Measurements from ENCODE around the gene PIAS4. TPM values are rescaled to one million over a fixed set of nuclear protein-coding genes. Genes with fewer than 3 reads are reported as not detected.

The PIAS4 gene
- total and polyA plus RNA-seq, 2 donors (not counting 3 experiments of a cell fraction or from before 2014, with no cell fraction given): 26.2 to 46.2 TPM

GRCh38 chr19:4012092-4012974, 4.8 kb downstream of the PIAS4 start:
- Histone ChIP-seq H4K20me1 (replicated peaks; ENCODE audit: control insufficient read depth, extremely low read depth, insufficient read depth, low read length) (no peaks in the 10 kb centered on the region), H3K9ac (replicated peaks; ENCODE audit: extremely low read depth, insufficient read depth, low read length) (no peak overlapping the region), H3K9me3 (replicated peaks; ENCODE audit: control insufficient read depth, insufficient read depth, low read length) (no peaks in the 10 kb centered on the region), H3K79me2 (ENCODE audit: control insufficient read depth, insufficient read depth, low read length) (peaks cover 43% of the 10 kb centered on the region), H3K4me2 (ENCODE audit: insufficient read depth, low read length) (no peak overlapping the region), H3K4me3 (replicated peaks in 1 of 3; ENCODE audit: insufficient read depth in 1 of 3, low read depth in 1 of 3, low read length in 3 of 3) (no peak overlapping the region), H2AFZ (ENCODE audit: low read depth, low read length) (no peak overlapping the region), H3K36me3 (ENCODE audit: control insufficient read depth in 2 of 2, extremely low read depth in 1 of 2, insufficient read depth in 2 of 2, low read length in 2 of 2) (peaks cover 2 to 39% of the 10 kb centered on the region in 2 experiments), H3K4me1 (ENCODE audit: control insufficient read depth, extremely low read depth, insufficient read depth, low read length) (peaks cover 9% of the 10 kb centered on the region), H3K9me1 (replicated peaks; ENCODE audit: control insufficient read depth, extremely low read depth, insufficient read depth, low read length) (no peaks in the 10 kb centered on the region), H3K27me3 (ENCODE audit: control insufficient read depth in 2 of 2, insufficient read depth in 2 of 2, low read length in 2 of 2) (no peaks in the 10 kb centered on the region), H3K27ac (ENCODE audit: insufficient read depth, low read depth, low read length) (no peak overlapping the region)
- ChIA-PET CTCF (no interaction called here), POLR2A (no interaction called here)
- no peak for TF ChIP-seq GATA2 (IDR thresholded peaks at IDR 0.05; ENCODE audit: insufficient read depth, insufficient read length, low read depth, low read length)
- no peak for TF ChIP-seq FOS (IDR thresholded peaks at IDR 0.05; ENCODE audit: borderline replicate concordance, insufficient read depth, low read length)
- no peak for TF ChIP-seq MAX (IDR thresholded peaks at IDR 0.05; ENCODE audit: insufficient read depth, insufficient read length)
- no peak for TF ChIP-seq POLR2A (IDR thresholded peaks at IDR 0.05; ENCODE audit: low read depth, low read length)
- no peak for TF ChIP-seq POLR2AphosphoS5 (IDR thresholded peaks at IDR 0.05; ENCODE audit: insufficient read depth, low read depth, low read length)
- no peak for TF ChIP-seq EZH2 (IDR thresholded peaks at IDR 0.05; ENCODE audit: borderline replicate concordance, low read depth, low read length, severe bottlenecking)
- TF ChIP-seq CTCF (IDR thresholded peaks at IDR 0.05; ENCODE audit: extremely low read depth in 1 of 2, insufficient read depth in 1 of 2, low read depth in 1 of 2, low read length in 2 of 2): no peak
- intact Hi-C loops (cut with micrococcal nuclease): no loop called here
- dilution Hi-C loops (cut with MboI; ENCODE audit: extremely low pct_ligation_motif_present, low sequenced_read_pairs): no loop called here
- FAIRE-seq (no peak), DNase-seq (ENCODE audit: low read depth, low spot score) (no peak)
- BruUV-seq (replicated peaks): no TSS peak
